A204.1 (cell line): ENCODE results near the gene ERFL.
"Not testable (repeated sequence)": the region's sequence is repeated elsewhere in the genome, so short reads cannot be mapped to it uniquely, and the experiment has no call there.

ENCODE experiments used
- FAIRE-seq: peaks from 2 replicates; lab custom pipeline; 2012; peaks lifted over from hg19 to GRCh38; lab: Jason Lieb, UNC

ERFL gene

DNA sequence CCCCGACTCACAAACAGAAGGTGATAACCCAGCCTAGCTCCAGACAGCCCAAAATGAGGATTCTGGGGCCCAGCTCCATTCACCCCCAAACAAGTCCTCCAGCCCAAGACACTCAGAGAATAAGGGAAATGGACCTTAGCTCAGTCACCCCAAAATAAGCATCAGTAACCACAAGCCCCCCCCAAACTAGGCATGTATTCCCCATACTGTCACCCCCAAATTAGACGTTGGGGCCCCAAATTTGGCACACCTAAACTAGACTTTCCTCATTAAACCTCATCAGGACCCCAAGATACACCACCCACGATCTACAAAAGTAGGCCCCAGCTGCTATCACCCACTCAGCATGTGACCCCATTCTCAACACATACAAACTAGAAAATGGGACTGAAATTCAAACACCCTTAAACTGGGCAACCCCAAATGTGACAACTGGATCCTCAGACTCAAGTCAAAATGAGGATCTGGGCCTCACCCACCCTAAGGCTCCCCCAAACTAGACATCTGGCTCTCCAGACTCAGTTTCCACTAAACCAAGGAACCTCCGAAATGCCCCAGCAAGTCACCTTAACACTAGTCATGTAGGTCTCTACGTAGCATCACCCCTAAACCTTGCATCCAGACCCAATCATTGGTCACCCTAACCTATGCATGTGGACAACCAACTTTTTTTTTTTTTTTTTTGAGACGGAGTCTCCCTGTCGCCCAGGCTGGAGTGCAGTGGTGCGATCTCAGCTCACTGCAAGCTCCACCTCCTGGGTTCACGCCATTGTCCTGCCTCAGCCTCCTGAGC, 13.4 kb upstream of the ERFL start:
- no peak for FAIRE-seq

DNA sequence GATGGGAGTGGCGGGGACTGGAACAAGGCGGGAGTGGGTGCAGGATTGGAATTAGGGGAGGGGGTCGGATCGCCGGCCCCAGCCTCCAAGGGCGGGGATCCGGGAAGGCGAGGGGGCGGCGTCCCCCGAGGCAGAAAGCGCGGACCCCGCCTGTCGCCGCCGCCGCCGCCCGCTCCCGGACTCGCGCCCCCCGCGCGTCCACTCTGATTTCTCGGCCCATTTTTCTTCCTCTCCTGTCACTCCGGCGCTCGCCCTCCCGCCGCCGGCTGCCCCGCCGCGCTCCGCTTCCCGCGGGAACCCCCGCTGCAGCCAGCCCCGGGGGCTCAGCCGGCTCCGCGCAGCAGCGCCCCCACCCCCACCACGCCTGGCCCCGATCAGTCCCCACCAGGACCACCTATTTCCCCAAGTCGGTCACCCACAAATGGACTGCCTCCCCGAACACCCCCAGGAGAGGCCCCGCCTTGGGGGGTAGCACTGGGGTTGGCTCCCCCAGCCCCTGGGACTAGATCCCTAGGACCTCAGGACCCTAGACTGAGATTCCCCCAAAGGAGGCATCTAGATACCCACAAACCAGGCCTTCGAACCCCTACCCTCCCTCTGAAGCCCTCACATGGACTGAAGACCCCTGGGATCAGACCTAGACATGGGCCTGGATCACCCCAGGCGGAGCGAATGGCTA, 12.6 kb upstream of the ERFL start:
- FAIRE-seq: no peak

DNA sequence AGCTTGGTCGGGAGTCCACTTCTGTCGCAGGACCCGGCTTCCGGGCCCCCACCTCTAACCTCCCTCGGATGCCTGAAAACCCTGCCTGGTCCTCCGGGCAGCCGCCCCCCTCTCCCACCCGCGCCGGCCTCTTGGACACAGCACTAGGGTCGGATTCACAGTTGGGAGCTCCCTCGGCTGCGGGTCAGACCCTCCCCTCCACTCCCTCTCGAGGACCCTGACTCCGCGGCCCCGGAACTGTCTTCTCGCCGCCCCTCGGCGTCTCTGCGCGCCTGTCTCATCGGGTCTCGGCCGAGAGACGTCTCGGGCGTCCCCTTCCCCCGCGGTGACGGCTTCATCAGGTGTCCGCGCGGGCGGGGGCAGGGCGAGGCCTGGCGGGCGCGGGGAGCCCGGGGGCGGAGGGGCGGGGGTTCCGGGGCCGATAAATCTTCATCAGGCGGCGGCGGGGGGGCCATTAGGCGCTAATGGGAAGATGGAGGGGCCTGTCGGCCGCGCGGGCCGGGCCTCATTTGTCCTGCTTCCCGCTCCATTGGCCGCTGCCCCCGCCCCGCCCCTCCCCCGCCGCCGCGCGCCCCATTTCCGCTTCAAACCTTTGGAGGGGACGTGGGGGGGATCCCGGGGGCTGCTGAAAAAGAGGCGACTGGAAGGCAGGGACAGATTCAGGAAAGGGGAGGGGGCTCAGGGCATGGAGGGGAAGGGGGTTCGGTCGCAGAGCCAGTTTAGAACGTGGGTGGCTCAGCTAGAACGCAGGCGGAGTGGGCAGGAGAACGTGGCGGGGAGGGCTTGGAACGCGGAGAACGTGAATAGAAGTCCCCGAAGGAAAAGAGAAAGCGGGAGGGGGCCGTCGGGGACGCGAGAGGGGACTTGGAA, 11.8 kb upstream of the ERFL start:
- FAIRE-seq: no peak

DNA sequence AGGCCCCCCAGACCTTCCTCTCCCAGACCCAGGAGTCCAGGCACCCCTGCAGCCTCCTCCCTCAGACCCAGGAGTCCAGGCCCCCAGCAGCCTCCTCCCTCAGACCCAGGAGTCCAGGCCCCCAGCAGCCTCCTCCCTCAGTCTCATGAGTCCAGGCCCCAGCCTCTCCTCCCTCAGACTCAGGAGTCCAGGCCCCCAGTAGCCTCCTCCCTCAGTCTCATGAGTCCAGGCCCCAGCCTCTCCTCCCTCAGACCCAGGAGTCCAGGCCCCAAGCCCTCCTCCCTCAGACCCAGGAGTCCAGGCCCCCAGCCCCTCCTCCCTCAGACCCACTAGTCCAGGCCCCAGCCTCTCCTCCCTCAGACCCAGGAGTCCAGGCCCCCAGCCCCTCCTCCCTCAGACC, 11.0 kb upstream of the ERFL start:
- FAIRE-seq: not testable (repeated sequence)

DNA sequence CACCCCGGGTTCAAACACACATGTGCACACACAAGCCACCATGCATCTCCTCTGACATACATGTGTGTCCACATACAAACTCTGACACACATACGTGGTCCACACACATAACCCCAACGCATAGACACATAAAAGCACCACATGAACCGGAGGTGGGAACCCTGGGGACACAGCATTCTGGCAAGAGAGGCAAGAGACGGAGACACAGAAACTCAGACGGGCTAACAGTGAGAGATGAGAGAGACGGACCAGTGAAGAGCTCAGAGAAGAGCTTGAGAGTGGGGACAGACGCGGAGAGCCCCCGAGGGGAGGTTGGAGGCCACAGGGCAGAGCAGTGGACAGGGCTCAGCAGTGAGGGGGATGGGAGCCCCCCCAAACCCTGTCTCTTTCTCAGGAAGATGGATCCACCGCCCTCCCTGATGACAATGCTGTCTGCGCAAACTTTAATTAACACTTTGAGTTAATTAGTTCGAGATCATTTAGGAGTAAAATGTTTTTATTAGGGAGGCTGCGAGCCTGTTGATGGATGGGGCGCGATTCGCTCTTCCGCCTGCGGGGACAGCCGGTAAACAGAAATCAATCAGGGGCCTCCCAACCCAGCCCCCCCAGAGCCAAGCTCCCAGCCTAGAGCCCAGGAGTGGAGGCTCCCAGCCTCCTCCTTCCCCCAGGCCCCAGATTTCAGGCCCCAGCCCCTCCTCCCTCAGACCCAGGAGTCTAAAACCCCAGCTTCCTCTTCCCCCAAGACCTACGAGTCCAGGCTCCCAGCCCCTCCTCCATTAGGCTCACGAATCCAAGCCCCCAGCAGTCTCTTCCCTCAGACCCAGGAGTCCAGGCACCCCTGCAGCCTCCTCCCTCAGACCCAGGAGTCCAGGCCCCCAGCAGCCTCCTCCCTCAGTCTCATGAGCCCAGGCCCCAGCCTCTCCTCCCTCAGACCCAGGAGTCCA, 9.5 kb upstream of the ERFL start:
- FAIRE-seq: no peak

DNA sequence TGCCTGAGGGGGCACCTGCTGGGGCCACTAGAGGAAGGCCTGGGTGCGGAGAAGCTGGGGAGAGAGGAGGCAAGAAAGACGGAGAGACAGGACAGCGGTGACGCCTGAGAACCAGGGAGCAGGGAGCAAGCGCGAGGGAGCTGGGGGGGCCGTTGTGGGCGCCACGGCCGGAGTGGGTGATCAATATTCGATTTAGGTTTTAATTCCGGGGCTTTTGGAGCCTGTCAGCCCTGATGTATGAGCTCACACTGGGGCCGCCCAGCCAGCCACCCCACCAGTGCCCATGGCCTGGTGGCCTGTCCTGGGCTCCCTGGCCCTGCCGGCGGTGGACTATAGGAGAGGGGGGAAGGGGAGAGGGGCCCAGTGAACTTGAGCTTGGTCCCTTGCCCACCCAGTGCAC, 8.7 kb upstream of the ERFL start:
- no peak for FAIRE-seq

DNA sequence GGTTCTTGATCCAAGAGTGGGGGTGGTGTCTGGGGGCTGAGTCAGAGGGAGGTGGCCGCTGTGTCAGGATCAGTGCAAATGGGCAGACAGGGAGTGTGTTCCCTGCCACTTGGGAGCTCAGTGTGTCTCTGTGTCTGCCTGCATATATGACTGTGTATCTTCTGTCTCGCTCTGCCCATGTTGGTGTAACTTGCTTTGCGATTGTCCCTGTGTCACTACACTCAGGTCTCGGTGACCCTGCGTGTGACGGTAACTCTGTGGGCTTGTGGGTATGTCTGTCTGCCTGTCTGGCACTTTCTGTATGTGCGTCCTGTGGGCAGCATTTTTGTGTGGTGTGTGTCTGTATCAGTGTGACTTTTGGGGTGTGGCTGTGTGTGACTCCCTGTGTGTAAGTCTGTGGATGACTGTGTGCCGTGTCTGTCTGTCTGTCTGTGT, 8.2 kb upstream of the ERFL start:
- no peak for FAIRE-seq

DNA sequence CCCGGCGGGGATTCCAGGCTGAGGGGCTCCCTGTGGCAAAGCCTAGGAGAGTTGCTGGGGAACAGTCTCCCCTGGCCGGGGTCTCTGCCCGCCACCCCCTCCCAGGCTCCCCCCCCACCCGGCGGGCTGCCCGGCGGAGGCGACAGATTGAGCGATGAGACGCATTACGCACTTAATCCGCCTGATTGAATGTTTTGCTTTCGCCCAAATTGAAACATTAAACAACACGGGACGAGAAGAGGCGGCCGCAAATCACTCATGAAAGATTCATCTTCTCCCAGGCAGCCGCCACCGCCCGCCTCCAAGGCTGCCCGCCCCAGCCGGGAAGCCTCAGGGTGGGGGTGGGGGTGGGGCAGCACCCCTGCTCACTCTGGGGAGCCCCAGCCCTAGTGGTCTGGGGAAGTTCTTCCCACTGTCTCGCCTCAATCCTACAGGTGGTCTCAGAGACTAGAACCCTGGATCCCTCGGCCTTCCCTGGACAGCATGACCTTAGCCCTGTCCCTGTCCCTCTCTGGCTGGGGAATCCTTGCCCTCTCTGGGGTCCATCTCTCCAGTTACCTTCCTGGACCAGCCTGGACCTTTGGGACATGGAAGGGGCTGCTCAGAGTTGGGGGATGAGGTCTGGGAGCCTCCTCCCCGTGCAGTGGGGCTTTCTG, 7.6 kb upstream of the ERFL start:
- FAIRE-seq: no peak

DNA sequence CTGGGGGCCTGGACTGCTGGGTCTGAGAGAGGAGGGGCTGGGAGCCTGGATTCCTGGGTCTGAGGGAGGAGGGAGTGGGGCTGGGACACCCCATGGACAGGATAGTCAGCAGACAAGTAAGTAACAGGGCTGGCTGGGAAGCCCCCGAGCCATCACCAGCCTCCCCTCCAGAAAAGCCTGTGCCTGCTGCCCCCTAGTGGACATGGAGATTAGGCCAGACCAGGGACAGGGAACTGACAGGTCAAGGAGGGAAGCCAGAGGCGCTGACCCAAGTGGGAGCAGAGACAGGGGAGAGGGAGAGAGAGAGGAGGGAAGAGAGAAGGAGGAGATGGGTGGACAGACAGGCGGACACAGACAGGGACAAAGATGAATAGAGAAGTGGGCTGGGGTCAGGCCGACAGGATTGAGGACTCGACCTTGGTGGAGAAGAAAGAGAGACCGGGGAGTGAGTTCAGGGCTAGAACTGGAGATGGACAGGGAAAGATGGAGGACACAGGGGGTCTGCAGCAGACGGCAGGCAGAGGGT, 6.7 kb upstream of the ERFL start:
- no peak for FAIRE-seq

DNA sequence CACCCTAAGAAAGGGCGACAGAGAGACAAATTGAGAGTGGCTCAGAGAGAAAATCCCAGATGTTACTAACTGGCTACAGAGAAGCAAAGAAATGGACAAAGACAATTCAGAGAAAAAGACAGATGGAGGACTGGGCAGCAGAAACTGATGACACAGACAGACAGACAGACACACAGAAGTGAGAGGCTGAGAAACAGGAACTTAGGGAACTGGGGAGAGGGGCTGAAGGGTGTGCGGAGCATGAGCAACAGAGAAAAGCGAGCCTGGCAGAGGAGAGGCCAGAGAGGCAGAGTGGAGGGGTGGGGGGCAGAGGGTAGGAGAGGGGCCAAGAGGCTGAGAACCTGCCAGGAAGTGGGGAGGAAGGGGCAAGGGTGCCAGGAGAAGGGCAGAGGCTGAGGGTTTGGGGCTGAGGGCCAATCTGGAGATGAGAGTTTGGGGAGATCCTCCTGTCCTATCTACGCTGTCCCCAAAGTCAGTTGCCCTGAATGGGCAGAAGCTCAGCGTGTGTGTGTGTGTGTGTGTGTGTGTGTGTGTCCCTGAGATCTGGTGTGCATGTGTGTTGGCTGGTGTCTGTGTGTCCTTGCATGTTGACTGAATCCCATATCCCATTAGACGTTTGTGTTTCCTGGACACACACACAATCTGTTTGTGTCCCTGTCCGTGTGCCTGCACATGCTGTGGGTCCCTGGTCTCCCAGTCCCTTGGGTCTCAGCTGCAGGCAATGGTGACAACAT, 5.6 kb upstream of the ERFL start:
- FAIRE-seq: no peak

DNA sequence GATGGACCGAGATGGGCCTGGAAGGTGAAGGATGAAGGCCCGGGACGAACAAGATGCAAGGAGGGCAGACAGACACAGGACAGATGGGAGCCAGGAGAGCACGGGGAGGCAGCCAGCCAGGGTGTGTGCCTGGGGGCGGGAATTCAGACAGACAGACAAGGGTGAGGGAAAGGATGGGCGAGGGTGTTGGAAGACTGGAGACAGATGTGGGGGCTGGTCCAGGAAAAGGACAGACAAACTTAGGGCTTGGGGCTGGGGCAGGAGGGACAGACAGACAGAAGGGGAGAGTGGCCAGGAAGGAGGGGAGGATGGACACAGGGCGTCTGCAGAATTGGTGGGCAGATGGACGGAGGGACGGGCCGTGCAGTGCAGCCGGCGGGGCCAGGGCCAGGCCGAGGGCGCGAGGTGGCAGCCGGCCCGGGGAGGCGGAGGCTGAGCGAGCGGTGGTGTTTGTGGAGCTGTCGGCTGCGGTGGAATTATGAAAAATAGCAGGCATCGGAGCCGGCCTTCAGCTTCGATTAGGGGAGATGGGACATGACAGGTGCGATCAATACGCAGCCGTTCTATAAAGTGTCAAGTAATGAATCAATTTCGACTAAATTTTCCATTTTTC, 4.6 kb upstream of the ERFL start:
- FAIRE-seq: no peak

DNA sequence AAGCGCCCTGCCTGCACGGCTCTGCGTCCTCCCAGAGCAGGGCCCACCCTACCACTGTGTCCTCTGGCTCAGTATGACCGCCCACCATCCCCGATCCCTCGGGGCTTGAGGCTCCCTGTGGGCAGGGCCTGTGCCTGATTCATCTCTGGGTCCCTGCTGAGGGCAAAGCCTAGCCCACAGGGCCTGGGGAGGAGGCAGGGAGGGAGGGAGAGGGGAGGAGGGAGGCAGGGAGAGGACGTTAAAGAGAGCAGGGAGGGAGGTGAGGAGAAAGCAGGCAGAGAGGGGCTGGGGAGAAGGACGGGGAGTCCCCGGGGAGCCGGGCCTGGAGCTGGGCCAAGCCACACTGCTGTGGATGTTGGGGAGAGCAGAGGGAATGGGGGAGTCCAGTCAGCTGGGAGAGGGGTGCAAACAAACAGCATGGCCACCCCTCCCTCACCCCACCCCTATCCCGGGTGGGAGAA, 4.0 kb upstream of the ERFL start:
- FAIRE-seq: no peak

DNA sequence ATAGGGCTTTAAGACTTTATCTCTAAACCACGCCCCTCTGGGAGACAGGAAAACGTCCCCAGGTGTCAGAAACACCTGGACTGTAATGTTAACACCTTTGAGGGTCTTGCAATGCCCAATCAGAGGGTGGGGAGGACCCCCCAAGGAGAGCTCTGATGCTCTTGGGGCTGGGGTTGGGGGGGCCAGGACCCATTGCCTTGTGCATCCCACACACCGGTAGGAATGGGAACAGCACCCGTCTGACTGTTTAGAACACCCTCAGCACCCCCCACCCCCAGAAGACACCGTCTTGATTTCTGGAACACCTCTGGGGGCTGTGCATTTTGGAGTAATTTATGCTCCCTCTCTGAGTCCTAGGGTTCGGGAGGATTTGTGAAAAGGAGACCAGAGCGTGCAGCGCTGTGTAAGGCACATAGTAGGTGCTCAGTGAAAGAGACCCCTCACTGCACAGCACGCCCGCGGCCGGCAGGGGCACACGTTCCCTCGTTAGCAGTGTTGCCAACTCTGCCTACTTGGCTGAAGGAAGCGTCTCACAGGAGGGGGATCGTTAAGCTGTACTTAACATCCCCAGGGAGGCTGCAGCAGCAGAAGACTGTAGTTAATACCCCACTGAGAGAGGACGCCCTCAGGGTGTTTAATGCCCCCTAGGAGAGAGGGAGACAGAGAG, 2.8 kb upstream of the ERFL start:
- FAIRE-seq: no peak

DNA sequence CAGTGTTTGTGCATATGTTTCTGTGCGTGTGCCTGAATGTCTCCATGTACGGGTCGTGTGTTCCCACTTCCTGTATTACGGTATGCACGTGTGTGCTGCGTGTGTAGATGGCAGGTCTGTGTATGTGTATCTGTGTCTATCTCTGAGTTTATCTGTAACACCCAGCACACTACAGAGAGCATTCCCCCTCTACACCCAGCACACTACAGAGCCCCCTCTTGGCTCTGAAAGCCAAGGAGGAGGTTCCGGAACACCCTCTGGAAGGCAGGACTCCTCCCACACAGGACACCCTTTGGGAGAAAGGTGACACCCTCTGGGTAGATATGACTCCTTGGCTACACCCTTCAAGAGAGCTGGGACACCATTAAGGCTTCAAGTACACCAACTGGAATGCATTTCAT, 2.1 kb upstream of the ERFL start:
- no peak for FAIRE-seq

DNA sequence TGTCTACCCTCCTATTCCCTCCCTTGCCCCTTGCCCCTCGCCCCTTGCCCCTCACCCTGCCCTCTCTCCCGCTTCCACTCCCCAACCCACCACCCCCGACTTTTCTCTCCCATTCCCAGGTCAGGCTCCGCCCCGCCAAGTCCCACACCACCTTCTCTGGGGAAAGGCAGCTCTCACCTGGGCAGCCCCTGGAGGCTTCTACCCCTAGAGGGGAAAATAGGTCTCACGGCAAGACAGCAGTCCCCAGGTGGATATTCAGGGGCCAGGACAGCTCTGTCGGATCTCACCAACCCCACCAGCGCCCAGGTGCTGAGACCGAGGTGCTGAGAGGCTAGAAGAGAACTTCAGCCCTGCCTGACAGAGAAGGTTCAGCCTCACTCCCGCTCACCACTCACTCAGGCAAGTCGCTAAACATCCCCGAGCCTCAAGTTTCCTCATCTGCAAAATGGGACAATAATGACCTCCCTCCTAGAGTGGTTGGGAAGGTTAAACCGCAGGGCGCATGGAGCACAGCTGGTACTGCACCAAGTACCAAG, 1.4 kb upstream of the ERFL start:
- FAIRE-seq: no peak

DNA sequence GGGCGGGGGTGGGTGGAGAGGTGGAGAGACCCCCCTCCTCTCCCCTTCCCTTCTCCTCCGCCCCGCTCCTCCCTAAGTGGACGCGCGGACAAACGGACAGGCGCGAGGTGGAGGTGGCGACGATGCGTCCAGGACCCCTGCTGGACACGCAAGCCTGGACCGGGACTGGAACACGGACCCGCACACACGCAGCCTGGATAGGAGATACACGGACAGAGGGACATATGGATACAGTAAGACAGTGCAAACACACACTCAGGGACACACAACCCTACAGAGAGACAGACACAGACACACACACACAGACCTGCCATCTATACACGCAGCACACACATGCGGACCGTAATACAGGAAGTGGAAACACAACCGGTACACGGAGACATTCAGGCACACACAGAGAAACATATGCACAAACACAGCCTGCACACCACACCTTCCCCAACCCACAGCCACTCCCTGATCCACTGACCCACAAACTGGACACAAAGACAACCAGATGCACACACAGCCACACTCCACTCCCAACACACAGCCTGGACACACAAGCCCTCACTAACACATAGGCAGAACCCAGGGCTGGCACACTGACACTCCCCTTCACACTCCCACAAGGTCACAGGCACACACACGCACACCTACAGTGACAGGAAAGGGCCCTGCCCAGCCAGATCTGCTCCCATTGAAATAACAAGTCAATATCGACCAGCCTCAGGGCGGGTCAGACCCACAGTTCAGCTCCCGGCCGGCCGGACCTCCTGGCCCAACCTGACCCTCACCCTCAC, 696 bp upstream of the ERFL start:
- FAIRE-seq: no peak

DNA sequence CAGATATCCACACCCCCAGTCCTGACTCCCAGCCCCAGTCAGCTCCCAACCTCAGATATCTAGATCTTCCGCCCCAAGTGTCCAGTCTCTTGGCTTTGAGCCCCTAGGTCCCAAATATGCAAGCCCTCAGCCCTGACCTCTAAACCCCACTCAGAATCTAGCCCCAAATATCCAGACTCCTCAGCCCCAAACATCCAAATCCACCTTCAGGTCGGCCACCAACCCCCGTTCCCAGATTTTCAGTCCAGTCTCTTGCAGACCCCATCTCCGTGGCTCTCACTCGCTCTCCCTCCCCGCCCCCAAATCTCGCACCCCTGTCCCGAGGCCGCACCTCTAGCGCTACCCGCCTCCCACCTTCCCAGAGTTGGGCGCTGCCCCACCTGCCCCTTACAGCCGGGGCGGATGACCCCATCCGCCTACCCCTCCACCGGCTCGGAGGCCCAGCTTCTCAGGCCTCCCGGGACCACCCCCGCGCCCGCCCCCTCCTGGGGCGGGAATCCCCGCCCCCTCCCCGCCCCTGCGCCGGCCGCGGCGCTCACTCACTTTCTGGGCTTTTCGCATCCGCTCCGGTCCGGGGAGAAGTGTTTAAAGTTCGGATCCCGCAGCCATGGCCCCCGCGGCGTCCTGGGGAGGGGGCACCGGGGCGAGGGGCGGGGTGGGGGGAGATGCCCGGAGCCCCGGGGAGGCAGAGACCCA, 604 bp downstream of the ERFL start:
- FAIRE-seq: no peak
